Measurements from ENCODE around the gene PPP1R3F. TPM values are rescaled to one million over a fixed set of nuclear protein-coding genes. Genes with fewer than 3 reads are reported as not detected.

The PPP1R3F gene
- total RNA-seq, 1 experiment from 2014 or later = 3.6 TPM

DNA sequence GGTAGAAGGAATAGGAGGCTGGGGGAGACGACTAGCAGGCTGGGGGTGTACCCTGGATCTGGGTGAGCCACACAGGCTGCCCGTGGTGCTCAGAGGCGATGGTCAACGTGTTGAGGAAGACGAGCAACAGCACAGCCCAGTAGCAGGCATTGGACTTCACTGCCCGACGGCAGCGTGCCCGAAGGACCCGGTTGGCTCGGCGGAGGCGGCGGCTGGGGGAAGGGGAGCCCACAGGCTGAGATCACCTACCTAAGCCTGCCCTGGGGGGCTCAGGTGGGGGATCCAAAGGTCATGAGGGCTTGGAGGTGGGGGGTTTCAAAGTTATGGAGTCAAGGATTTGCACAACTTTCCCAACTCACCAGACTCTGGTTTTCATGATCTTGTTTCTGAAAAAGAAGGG, 43.7 kb upstream of the PPP1R3F start:
- Histone ChIP-seq H3K27ac (no peak overlapping the region), H3K36me3 (ENCODE audit: low read depth) (no peaks in the 10 kb centered on the region), H3K4me3 (no peak overlapping the region), H3F3A (ENCODE audit: insufficient read depth, low read depth) (no peaks in the 10 kb centered on the region), H3K9me2 (ENCODE audit: insufficient read depth) (no peaks in the 10 kb centered on the region), H3K79me2 (ENCODE audit: low read depth) (no peaks in the 10 kb centered on the region), H3K9me3 (ENCODE audit: insufficient read depth, low read depth) (no peaks in the 10 kb centered on the region), H2AFZ (no peak overlapping the region), H3K4me2 (no peak overlapping the region), H4K20me1 (ENCODE audit: insufficient read depth) (no peaks in the 10 kb centered on the region), H3K27me3 (ENCODE audit: insufficient read depth, low read depth) (no peaks in the 10 kb centered on the region), H3K4me1 (replicated peaks; ENCODE audit: insufficient read depth) (no peaks in the 10 kb centered on the region)
- no peak for TF ChIP-seq EZH2 (IDR thresholded peaks at IDR 0.05; ENCODE audit: low read depth)
- no peak for TF ChIP-seq CTCF (conservative IDR thresholded peaks at IDR 0.05)
- DNase-seq = no peak
- CTCF ChIA-PET = no interaction called here
- BruUV-seq (replicated peaks) = no TSS peak
- intact Hi-C loops (cut with micrococcal nuclease; ENCODE audit: unreplicated experiment) = no loop called here
- POLR2A ChIA-PET (ENCODE audit: unreplicated experiment) = interaction anchor here (0.6 kb wide), 1 partner anchor 28 kb away, joined by 7 read pairs; no protein-coding TSS in a partner anchor

DNA sequence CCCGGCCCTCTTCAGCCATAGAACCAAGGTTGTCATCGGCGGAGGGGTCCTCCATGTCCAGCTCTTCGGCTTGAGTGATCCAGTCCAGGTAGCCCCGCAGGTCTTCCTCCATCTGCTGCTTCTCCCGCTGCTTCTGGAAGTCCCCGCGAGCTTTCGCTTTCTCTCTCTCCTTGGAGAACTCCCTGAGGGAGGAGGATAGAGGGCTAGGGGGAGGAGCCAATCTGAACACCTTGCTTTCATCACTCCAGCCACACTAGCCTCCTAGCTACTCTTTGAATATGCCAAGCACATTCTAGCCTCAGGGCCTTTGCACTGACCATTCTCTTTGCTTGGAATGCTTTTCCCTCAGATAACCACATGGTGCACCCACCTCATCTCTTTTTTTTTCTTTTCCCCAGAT, 42.6 kb upstream of the PPP1R3F start:
- POLR2A ChIA-PET (ENCODE audit: unreplicated experiment) = no interaction called here
- intact Hi-C loops (cut with micrococcal nuclease; ENCODE audit: unreplicated experiment) = no loop called here
- CTCF ChIA-PET = no interaction called here
- Histone ChIP-seq H3K27ac (no peak overlapping the region), H3K79me2 (ENCODE audit: low read depth) (no peaks in the 10 kb centered on the region), H2AFZ (no peak overlapping the region), H3F3A (ENCODE audit: insufficient read depth, low read depth) (no peaks in the 10 kb centered on the region), H3K4me2 (no peak overlapping the region), H3K9me2 (ENCODE audit: insufficient read depth) (no peaks in the 10 kb centered on the region), H3K4me3 (no peak overlapping the region), H3K4me1 (replicated peaks; ENCODE audit: insufficient read depth) (no peaks in the 10 kb centered on the region), H3K9me3 (ENCODE audit: insufficient read depth, low read depth) (no peaks in the 10 kb centered on the region), H3K36me3 (ENCODE audit: low read depth) (no peaks in the 10 kb centered on the region), H4K20me1 (ENCODE audit: insufficient read depth) (no peaks in the 10 kb centered on the region), H3K27me3 (ENCODE audit: insufficient read depth, low read depth) (no peaks in the 10 kb centered on the region)
- no peak for TF ChIP-seq CTCF (conservative IDR thresholded peaks at IDR 0.05)
- no peak for TF ChIP-seq EZH2 (IDR thresholded peaks at IDR 0.05; ENCODE audit: low read depth)
- no peak for DNase-seq
- no TSS peak for BruUV-seq (replicated peaks)

DNA sequence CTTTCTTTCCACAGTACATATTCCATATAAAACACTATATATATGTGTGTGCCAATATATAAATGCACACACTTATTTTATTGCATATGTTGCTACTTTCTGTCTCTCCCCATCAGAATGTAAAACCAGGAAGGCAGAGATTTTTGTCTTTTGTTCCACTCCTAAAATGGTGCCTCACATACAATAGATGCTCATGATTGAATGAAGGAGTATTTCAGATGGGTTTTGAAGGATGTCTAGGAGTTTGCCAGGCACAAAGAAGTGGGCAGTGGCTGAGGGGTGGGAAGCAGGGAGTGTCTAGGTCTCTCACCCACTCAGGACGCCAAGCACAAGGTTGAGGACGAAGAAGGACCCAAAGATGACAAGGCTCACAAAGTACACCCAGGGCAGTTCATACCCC, 41.9 kb upstream of the PPP1R3F start:
- Histone ChIP-seq H3K4me1 (replicated peaks; ENCODE audit: insufficient read depth) (no peaks in the 10 kb centered on the region), H3F3A (ENCODE audit: insufficient read depth, low read depth) (no peaks in the 10 kb centered on the region), H3K9me3 (ENCODE audit: insufficient read depth, low read depth) (no peaks in the 10 kb centered on the region), H3K4me2 (no peak overlapping the region), H3K9me2 (ENCODE audit: insufficient read depth) (no peaks in the 10 kb centered on the region), H3K27ac (no peak overlapping the region), H2AFZ (no peak overlapping the region), H3K27me3 (ENCODE audit: insufficient read depth, low read depth) (no peaks in the 10 kb centered on the region), H3K36me3 (ENCODE audit: low read depth) (no peaks in the 10 kb centered on the region), H3K4me3 (no peak overlapping the region), H3K79me2 (ENCODE audit: low read depth) (no peaks in the 10 kb centered on the region), H4K20me1 (ENCODE audit: insufficient read depth) (no peaks in the 10 kb centered on the region)
- ChIA-PET POLR2A (ENCODE audit: unreplicated experiment) (no interaction called here), CTCF (no interaction called here)
- no peak for TF ChIP-seq CTCF (conservative IDR thresholded peaks at IDR 0.05)
- no peak for TF ChIP-seq EZH2 (IDR thresholded peaks at IDR 0.05; ENCODE audit: low read depth)
- BruUV-seq (replicated peaks) = no TSS peak
- intact Hi-C loops (cut with micrococcal nuclease; ENCODE audit: unreplicated experiment) = no loop called here
- no peak for DNase-seq
